HEK293 (cell line): ENCODE measurements around the gene UBTD1.

Experiments used
- CTCF ChIA-PET: fragments of 350-600 bp; formaldehyde crosslinking; extraction: SDS; loops from one replicate; lab custom pipeline; 2021; ENCODE audit warnings: antibody characterized with exemption; lab: Yijun Ruan, JAX
- POLR2A ChIA-PET: fragments of 300-600 bp; formaldehyde crosslinking; extraction: SDS; loops from one replicate; lab custom pipeline; 2020; ENCODE audit warnings: antibody characterized with exemption, inconsistent platforms; lab: Yijun Ruan, JAX
- H3K27ac ChIP-seq: fragments of 200-500 bp; sonication (Bioruptor generic); 2 replicates; pipeline ENCODE4 v1.5.1; 2014; ENCODE audit warnings: low read depth, low read length, control low read depth, inconsistent platforms; ENCODE audit errors: extremely low read depth
- H3K36me3 ChIP-seq, 2 experiments: fragments of 200-500 bp in 1 of 2; sonication (Bioruptor generic) in 1 of 2; 1 replicate in 1 of 2; 2 replicates in 1 of 2; pipeline ENCODE4 v1.5.1; 2014 to 2017; ENCODE audit warnings: inconsistent platforms in 2 of 2, low read length in 2 of 2; ENCODE audit not compliant: control insufficient read depth in 2 of 2, insufficient read depth in 1 of 2
- H3K4me1 ChIP-seq: fragments of 200-500 bp; sonication (Bioruptor generic); 2 replicates; pipeline ENCODE4 v1.5.1; 2014; ENCODE audit warnings: mild to moderate bottlenecking, low read length, inconsistent platforms; ENCODE audit not compliant: control insufficient read depth, insufficient read depth
- H3K4me3 ChIP-seq: 2 replicates; pipeline ENCODE4 v1.5.1; 2011; ENCODE audit warnings: low read depth, mild to moderate bottlenecking, control low read depth, low read length, moderate library complexity
- H3K9me3 ChIP-seq: fragments of 200-500 bp; sonication (Bioruptor generic); 2 replicates; pipeline ENCODE4 v1.5.1; 2014; ENCODE audit warnings: low read depth, low read length, inconsistent platforms; ENCODE audit not compliant: control insufficient read depth, insufficient read depth
- BCL11A ChIP-seq: fragments of 450-650 bp; formaldehyde crosslinking; IDR thresholded peaks from 2 replicates; pipeline ENCODE4 v1.5.1; 2016; ENCODE audit warnings: low read depth, missing biosample characterization, missing genetic modification characterization
- MZF1 ChIP-seq: fragments of 450-650 bp; formaldehyde crosslinking; IDR thresholded peaks from 2 replicates; pipeline ENCODE4 v1.5.1; 2017; ENCODE audit warnings: missing biosample characterization, missing genetic modification characterization, borderline replicate concordance
- PATZ1 ChIP-seq: fragments of 450-650 bp; formaldehyde crosslinking; IDR thresholded peaks from 2 replicates; pipeline ENCODE4 v1.5.1; 2016; ENCODE audit warnings: missing biosample characterization, missing genetic modification characterization
- RBAK ChIP-seq: fragments of 450-650 bp; formaldehyde crosslinking; IDR thresholded peaks from 2 replicates; pipeline ENCODE4 v1.5.1; 2016; ENCODE audit warnings: missing biosample characterization, missing genetic modification characterization
- SCRT1 ChIP-seq: fragments of 450-650 bp; formaldehyde crosslinking; IDR thresholded peaks from 2 replicates; pipeline ENCODE4 v1.5.1; 2016; ENCODE audit warnings: missing biosample characterization, missing genetic modification characterization, borderline replicate concordance
- YY1 ChIP-seq: fragments of 450-650 bp; formaldehyde crosslinking; IDR thresholded peaks from 2 replicates; pipeline ENCODE4 v1.5.1; 2018; ENCODE audit warnings: missing biosample characterization, missing genetic modification characterization
- ZBTB7A ChIP-seq: fragments of 450-650 bp; formaldehyde crosslinking; IDR thresholded peaks from 2 replicates; pipeline ENCODE4 v1.5.1; 2016; ENCODE audit warnings: low read depth, missing biosample characterization, missing genetic modification characterization
- ZBTB8A ChIP-seq: fragments of 450-650 bp; formaldehyde crosslinking; IDR thresholded peaks from 2 replicates; pipeline ENCODE4 v1.5.1; 2016; ENCODE audit warnings: missing biosample characterization, missing genetic modification characterization
- ZFP3 ChIP-seq: fragments of 450-650 bp; formaldehyde crosslinking; IDR thresholded peaks from 2 replicates; pipeline ENCODE4 v1.5.1; 2016; ENCODE audit warnings: low read depth, missing biosample characterization, missing genetic modification characterization
- ZIC2 ChIP-seq: fragments of 450-650 bp; formaldehyde crosslinking; IDR thresholded peaks from 2 replicates; pipeline ENCODE4 v1.5.1; 2016; ENCODE audit warnings: missing biosample characterization, missing genetic modification characterization
- ZNF146 ChIP-seq: fragments of 450-650 bp; formaldehyde crosslinking; IDR thresholded peaks from 2 replicates; pipeline ENCODE4 v1.5.1; 2016; ENCODE audit warnings: missing biosample characterization, missing genetic modification characterization
- ZNF19 ChIP-seq: fragments of 450-650 bp; formaldehyde crosslinking; IDR thresholded peaks from 2 replicates; pipeline ENCODE4; 2016; ENCODE audit warnings: missing biosample characterization, missing genetic modification characterization, low read depth
- ZNF26 ChIP-seq: fragments of 450-650 bp; formaldehyde crosslinking; IDR thresholded peaks from 2 replicates; pipeline ENCODE4 v1.5.1; 2016; ENCODE audit warnings: missing biosample characterization, missing genetic modification characterization
- ZNF311 ChIP-seq: fragments of 450-650 bp; formaldehyde crosslinking; IDR thresholded peaks from 2 replicates; pipeline ENCODE4 v1.5.1; 2017; ENCODE audit warnings: missing biosample characterization, missing genetic modification characterization, borderline replicate concordance
- ZNF335 ChIP-seq: fragments of 450-650 bp; formaldehyde crosslinking; conservative IDR thresholded peaks from 2 replicates; pipeline ENCODE4 v1.5.1; 2016; ENCODE audit warnings: missing biosample characterization, missing genetic modification characterization
- ZNF341 ChIP-seq: fragments of 450-650 bp; formaldehyde crosslinking; IDR thresholded peaks from 2 replicates; pipeline ENCODE4; 2016; ENCODE audit warnings: low read depth, missing biosample characterization, missing genetic modification characterization
- ZNF354C ChIP-seq: fragments of 450-650 bp; formaldehyde crosslinking; IDR thresholded peaks from 2 replicates; pipeline ENCODE4 v1.5.1; 2016; ENCODE audit warnings: missing biosample characterization, missing genetic modification characterization, low read depth, borderline replicate concordance
- ZNF394 ChIP-seq: fragments of 450-650 bp; formaldehyde crosslinking; IDR thresholded peaks from 2 replicates; pipeline ENCODE4 v1.5.1; 2016; ENCODE audit warnings: missing biosample characterization, missing genetic modification characterization, mild to moderate bottlenecking, moderate library complexity, borderline replicate concordance
- ZNF404 ChIP-seq: fragments of 450-650 bp; formaldehyde crosslinking; IDR thresholded peaks from 2 replicates; pipeline ENCODE4 v1.5.1; 2017; ENCODE audit warnings: missing biosample characterization, missing genetic modification characterization
- ZNF48 ChIP-seq: fragments of 450-650 bp; formaldehyde crosslinking; IDR thresholded peaks from 2 replicates; pipeline ENCODE4 v1.5.1; 2016; ENCODE audit warnings: missing biosample characterization, missing genetic modification characterization
- ZNF530 ChIP-seq: fragments of 450-650 bp; formaldehyde crosslinking; IDR thresholded peaks from 2 replicates; pipeline ENCODE4 v1.5.1; 2016; ENCODE audit warnings: low read depth, missing biosample characterization, missing genetic modification characterization
- ZNF544 ChIP-seq: fragments of 450-650 bp; formaldehyde crosslinking; IDR thresholded peaks from 2 replicates; pipeline ENCODE4 v1.5.0; 2017; ENCODE audit warnings: missing biosample characterization, missing genetic modification characterization
- ZNF664 ChIP-seq: fragments of 450-650 bp; formaldehyde crosslinking; IDR thresholded peaks from 2 replicates; pipeline ENCODE4 v1.5.1; 2016; ENCODE audit warnings: missing biosample characterization, missing genetic modification characterization
- ZNF707 ChIP-seq: fragments of 450-650 bp; formaldehyde crosslinking; IDR thresholded peaks from 2 replicates; pipeline ENCODE4 v1.5.1; 2016; ENCODE audit warnings: missing biosample characterization, missing genetic modification characterization
- ZXDB ChIP-seq: fragments of 450-650 bp; formaldehyde crosslinking; IDR thresholded peaks from 2 replicates; pipeline ENCODE4 v1.5.1; 2016; ENCODE audit warnings: missing biosample characterization, missing genetic modification characterization
- TF ChIP-seq, protein P1 (sequence below): fragments of 450-650 bp; formaldehyde crosslinking; IDR thresholded peaks from 2 replicates; pipeline ENCODE4 v1.5.1; 2017; ENCODE audit warnings: missing biosample characterization, missing genetic modification characterization

UBTD1 gene

DNA sequence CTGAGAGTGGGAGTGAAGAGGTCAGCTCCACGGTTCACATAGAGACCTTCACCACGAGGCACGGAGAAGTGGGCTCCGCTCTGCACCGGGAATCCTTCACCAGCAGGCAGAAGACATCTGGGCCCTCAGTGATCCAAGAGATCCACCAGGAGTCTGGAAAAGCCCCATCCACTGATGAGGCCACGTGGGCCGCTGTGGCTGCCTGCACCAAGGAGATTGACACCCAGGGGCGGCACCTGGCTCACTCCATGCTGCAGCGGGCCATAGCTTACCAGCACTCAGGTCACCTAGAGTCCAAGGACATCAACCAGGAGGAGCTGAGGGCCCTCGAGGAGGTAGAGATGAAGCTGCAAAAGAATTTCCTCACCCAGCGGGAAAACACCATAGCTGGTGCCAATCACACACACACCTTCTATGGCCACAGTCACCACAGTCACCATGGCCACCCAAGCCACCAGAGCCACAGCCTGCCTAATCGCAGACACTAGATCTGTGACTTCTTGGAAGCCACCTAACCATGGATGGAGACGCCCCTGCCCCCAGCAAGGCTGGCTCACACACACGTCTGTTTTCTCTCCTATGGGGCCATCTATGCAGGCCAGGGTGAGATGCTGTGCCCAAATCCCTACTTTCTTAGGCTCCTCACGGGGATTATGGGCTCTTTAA lies 91.5 kb downstream of the UBTD1 start:
- POLR2A ChIA-PET: no interaction called here

DNA sequence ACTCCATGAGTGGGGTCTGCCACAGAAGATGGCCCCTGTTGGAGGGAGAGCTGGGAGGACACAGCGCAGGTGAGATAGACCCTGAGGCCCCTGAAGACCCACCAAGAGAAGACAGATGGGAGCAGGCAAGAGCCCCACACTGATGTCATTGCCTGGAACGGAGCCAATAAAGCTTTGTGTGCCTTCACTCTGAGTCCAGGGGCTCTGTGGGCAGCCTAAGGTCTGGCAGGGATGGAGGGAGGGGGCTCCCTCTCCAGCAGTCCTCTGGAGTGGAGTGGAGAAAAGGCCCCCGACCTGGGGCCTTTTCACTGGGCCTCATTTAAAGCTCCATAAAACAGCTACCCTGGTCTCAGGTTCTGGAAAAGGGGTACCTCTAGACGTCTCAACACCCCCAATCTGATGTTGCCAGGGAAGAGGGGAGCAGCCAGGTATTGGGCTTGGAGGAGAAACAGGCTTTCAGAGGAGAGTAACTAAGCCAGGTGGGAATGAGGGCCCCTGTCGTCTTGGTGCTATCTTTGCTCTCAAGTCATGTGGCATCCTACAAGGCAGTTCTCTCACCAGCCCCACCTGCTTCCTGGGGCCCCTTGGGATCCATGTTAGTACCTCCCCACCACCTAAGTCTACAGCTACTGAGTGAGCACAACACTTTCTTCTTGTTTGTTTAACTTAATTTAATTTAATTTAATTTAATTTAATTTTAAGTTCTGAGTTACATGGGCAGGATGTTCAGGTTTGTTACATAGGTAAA lies 92.2 kb downstream of the UBTD1 start:
- no peak overlapping the region for H3K27ac ChIP-seq
- ChIA-PET CTCF (interaction anchor here (1.2 to 2.9 kb wide), 4 partner anchors 16 to 37 kb away, joined by 4 to 11 read pairs (median 6); partner anchors contain the start of gene ANKRD2), POLR2A (no interaction called here)
- peak; percentile 37; the same call in 1 of the 2 replicates for TF ChIP-seq ZNF664 (tag by site-specific recombination)
- peak; percentile 51 for TF ChIP-seq ZIC2
- peak; percentile 61 for TF ChIP-seq ZNF335 (tag by site-specific recombination)
- TF ChIP-seq YY1 (tag by site-specific recombination): no peak
- no peak for TF ChIP-seq ZNF394 (tag by site-specific recombination)
- H3K9me3 ChIP-seq: no peaks in the 10 kb centered on the region
- H3K36me3 ChIP-seq: no peaks in the 10 kb centered on the region
- no peaks in the 10 kb centered on the region for H3K4me1 ChIP-seq
- H3K4me3 ChIP-seq: no peak overlapping the region

More for the DNA sequence above, 91.5 kb downstream of the UBTD1 start:
- H3K4me1 ChIP-seq: no peaks in the 10 kb centered on the region
- H3K9me3 ChIP-seq: no peaks in the 10 kb centered on the region
- CTCF ChIA-PET: interaction anchor here (2.1 to 2.9 kb wide), 3 partner anchors 18 to 36 kb away, joined by 6 to 11 read pairs (median 7); partner anchors contain the start of gene ANKRD2
- H3K27ac ChIP-seq: no peak overlapping the region
- H3K4me3 ChIP-seq: no peak overlapping the region
- no peaks in the 10 kb centered on the region for H3K36me3 ChIP-seq
- TF ChIP-seq ZNF311 (tag by site-specific recombination) (no peak), ZNF707 (tag by site-specific recombination) (no peak)

GRCh38 chr10:97593421-97593820 lies 94.7 kb downstream of the UBTD1 start:
- no peak overlapping the region for H3K27ac ChIP-seq
- no peaks in the 10 kb centered on the region for H3K36me3 ChIP-seq

More at GRCh38 chr10:97593421-97593820, 94.7 kb downstream of the UBTD1 start:
- ChIA-PET POLR2A (no interaction called here), CTCF (interaction anchor here (0.6 to 0.8 kb wide), 3 partner anchors 9 to 21 kb away, joined by 3 to 4 read pairs (median 3); partner anchors contain the start of gene ANKRD2)
- no peaks in the 10 kb centered on the region for H3K4me1 ChIP-seq
- no peaks in the 10 kb centered on the region for H3K9me3 ChIP-seq
- TF ChIP-seq ZNF404 (tag by site-specific recombination) (no peak), PATZ1 (no peak), MZF1 (tag by site-specific recombination) (no peak), SCRT1 (tag by site-specific recombination) (no peak), ZNF48 (no peak), ZNF19 (no peak), ZNF530 (tag by site-specific recombination) (no peak), ZBTB8A (no peak), ZBTB7A (no peak), ZFP3 (tag by site-specific recombination) (no peak), ZNF146 (tag by site-specific recombination) (no peak), ZXDB (tag by site-specific recombination) (no peak), RBAK (tag by site-specific recombination) (no peak), ZNF544 (tag by site-specific recombination) (no peak), ZNF26 (tag by site-specific recombination) (no peak), ZNF354C (tag by site-specific recombination) (no peak), BCL11A (tag by site-specific recombination) (no peak), ZNF341 (no peak)
- TF ChIP-seq, protein P1, sequence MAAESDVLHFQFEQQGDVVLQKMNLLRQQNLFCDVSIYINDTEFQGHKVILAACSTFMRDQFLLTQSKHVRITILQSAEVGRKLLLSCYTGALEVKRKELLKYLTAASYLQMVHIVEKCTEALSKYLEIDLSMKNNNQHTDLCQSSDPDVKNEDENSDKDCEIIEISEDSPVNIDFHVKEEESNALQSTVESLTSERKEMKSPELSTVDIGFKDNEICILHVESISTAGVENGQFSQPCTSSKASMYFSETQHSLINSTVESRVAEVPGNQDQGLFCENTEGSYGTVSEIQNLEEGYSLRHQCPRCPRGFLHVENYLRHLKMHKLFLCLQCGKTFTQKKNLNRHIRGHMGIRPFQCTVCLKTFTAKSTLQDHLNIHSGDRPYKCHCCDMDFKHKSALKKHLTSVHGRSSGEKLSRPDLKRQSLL: no peak
- TF ChIP-seq, all 188 proteins: peak for 0
- H3K4me3 ChIP-seq: no peak overlapping the region
